Stimulated activated CD8-positive, alpha-beta memory T cell treated with anti-CD3 and anti-CD28 coated beads, Interleukin-4, amount 100 ng/mL, for 24 hours (primary cell): ENCODE measurements around the gene IGFBP6.
A peak's percentile ranks its signal among the peaks of the same experiment; 100 is the strongest.
"Not testable (repeated sequence)": the region's sequence is repeated elsewhere in the genome, so short reads cannot be mapped to it uniquely, and the experiment has no call there.

Experiments
- DNase-seq: peaks from one replicate; pipeline ENCODE4 v3.0.0-alpha.2; 2020; ENCODE audit warnings: low read depth

Gene IGFBP6

GRCh38 chr12:53070877-53071492 is 26.5 kb upstream of the IGFBP6 start:
- DNase-seq: no peak

GRCh38 chr12:53071591-53072551 is 25.6 kb upstream of the IGFBP6 start:
- no peak for DNase-seq

GRCh38 chr12:53073881-53074280 is 23.6 kb upstream of the IGFBP6 start:
- DNase-seq: no peak

- no peak for DNase-seq
Measured at GRCh38 chr12:53074283-53074998, 23.0 kb upstream of the IGFBP6 start.

- DNase-seq: no peak
Measured at GRCh38 chr12:53074999-53075370, 22.5 kb upstream of the IGFBP6 start.

GRCh38 chr12:53076461-53076860 is 21.0 kb upstream of the IGFBP6 start:
- no peak for DNase-seq

GRCh38 chr12:53077030-53077429 is 20.4 kb upstream of the IGFBP6 start:
- DNase-seq: no peak

- DNase-seq: no peak
Measured at GRCh38 chr12:53078425-53079225, 18.8 kb upstream of the IGFBP6 start.

- DNase-seq: peak; percentile 91
Measured at GRCh38 chr12:53079226-53080117, 18.0 kb upstream of the IGFBP6 start, which contains the start of gene SPRYD3. Gene SPRYD3 (minus strand): TSS chr12:53079390. CDS start chr12:53079333, 57 bp downstream.

GRCh38 chr12:53082637-53083175 is 14.8 kb upstream of the IGFBP6 start:
- no peak for DNase-seq

GRCh38 chr12:53086361-53086760 is 11.1 kb upstream of the IGFBP6 start:
- no peak for DNase-seq

- DNase-seq: no peak
Measured at GRCh38 chr12:53090105-53090504, 7.4 kb upstream of the IGFBP6 start.

- DNase-seq: no peak
Measured at GRCh38 chr12:53090554-53090953, 6.9 kb upstream of the IGFBP6 start.

GRCh38 chr12:53091756-53092155 is 5.7 kb upstream of the IGFBP6 start:
- DNase-seq: no peak

- DNase-seq: no peak
Measured at GRCh38 chr12:53093777-53094393, 3.6 kb upstream of the IGFBP6 start.

- DNase-seq: no peak
Measured at GRCh38 chr12:53094394-53094787, 3.1 kb upstream of the IGFBP6 start.

- DNase-seq: not testable (repeated sequence)
Measured at GRCh38 chr12:53094796-53095595, 2.5 kb upstream of the IGFBP6 start.

- not testable (repeated sequence) for DNase-seq
Measured at GRCh38 chr12:53095596-53095895, 1.9 kb upstream of the IGFBP6 start.

- DNase-seq: no peak
Measured at GRCh38 chr12:53096089-53096741, 1.3 kb upstream of the IGFBP6 start.
